Activated CD4-positive, alpha-beta T cell treated with anti-CD3 and anti-CD28 coated beads for 36 hours (primary cell): Measurements from ENCODE around the gene CORO7. TPM values are rescaled to one million over a fixed set of nuclear protein-coding genes. Genes with fewer than 3 reads are reported as not detected.
"Not testable (repeated sequence)": the region's sequence is repeated elsewhere in the genome, so short reads cannot be mapped to it uniquely, and the experiment has no call there.

Experiments used
- ATAC-seq: fragments of 200-7000 bp; cut with Tn5 transposase; one replicate; pipeline ENCODE4 v1.10.0; 2021; ENCODE audit warnings: mild to moderate bottlenecking, moderate library complexity
- CTCF ChIA-PET: fragments of 350-600 bp; sonication (Branson Sonifier 250); formaldehyde crosslinking; loops from one replicate; lab custom pipeline; 2021; ENCODE audit warnings: antibody characterized with exemption; lab: Charles Lee
- POLR2A ChIA-PET: fragments of 350-600 bp; sonication (Branson Sonifier 250); formaldehyde crosslinking; loops from one replicate; lab custom pipeline; 2021; ENCODE audit warnings: antibody characterized with exemption, inconsistent platforms; lab: Charles Lee
- DNase-seq: peaks from one replicate; pipeline ENCODE4 v3.0.0-alpha.2; 2020
- H3K27ac Mint-ChIP-seq: one replicate; pipeline ENCODE4 v1.8.0; 2021; ENCODE audit warnings: mixed read lengths
- H3K27me3 Mint-ChIP-seq: one replicate; pipeline ENCODE4 v1.8.0; 2021; ENCODE audit warnings: mixed read lengths
- H3K36me3 Mint-ChIP-seq: one replicate; pipeline ENCODE4 v1.8.0; 2021; ENCODE audit warnings: low read depth, mixed read lengths
- H3K4me1 Mint-ChIP-seq: one replicate; pipeline ENCODE4 v1.8.0; 2021; ENCODE audit warnings: mixed read lengths
- H3K4me3 Mint-ChIP-seq: one replicate; pipeline ENCODE4 v1.8.0; 2021; ENCODE audit warnings: mild to moderate bottlenecking, moderate library complexity, mixed read lengths
- H3K9me3 Mint-ChIP-seq: one replicate; pipeline ENCODE4 v1.8.0; 2021; ENCODE audit warnings: low read depth, mixed read lengths
- intact Hi-C, 2 experiments: fragments of 100-400 bp; cut with DNase I in 1 of 2; cut with micrococcal nuclease in 1 of 2; formaldehyde crosslinking; loops; one replicate each; pipeline versions ENCODE4 v1.14.2 to v1.15.1; 2022 to 2024; cut with DNase I, micrococcal nuclease
- total RNA-seq, 2 experiments: library from RNA; stranded (reverse); gene quantifications; one replicate each; pipeline ENCODE4 v1.2.3, GENCODE V29; 2021

CORO7 gene
- total RNA-seq, 2 experiments from 2014 or later, result 65.0 to 67.1 TPM

DNA sequence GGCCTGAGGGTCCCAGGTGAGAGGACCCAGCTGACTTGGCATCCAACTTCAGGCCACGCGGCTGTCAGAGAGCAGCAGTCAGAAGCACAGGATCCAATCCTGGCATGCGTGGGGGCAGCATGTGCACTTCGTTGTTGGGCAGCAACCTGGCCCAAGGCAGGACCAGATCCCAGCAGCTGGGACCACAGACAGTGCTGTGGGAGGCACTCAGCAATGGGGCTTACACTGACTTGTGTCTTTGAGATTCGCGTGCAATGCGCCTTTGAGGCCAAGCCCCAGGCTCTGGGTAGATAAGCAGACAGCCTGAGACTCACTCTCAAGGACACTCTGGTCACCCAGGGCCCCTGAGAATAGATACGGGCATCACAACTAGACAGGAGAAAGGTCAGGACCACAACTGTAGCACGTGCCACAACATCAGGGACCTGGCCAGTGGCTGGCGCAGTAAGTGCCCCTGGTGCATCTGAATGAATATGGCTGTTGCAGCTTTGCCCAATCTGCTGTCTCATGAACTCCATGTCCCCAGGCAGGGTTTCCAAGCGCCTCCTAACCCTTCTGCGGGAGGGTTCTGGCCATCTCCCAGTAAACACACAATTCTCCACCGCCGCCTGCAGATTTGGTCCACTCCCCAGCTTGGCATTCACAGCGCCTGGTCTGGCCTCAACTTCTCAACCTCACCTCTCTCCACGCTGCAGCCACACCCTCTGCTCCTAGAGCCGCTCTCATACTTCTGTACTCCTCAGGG lies 68.5 kb downstream of the CORO7 start:
- CTCF ChIA-PET, result interaction anchor here (0.6 kb wide), 1 partner anchor 213 kb away, joined by 3 read pairs; no protein-coding TSS in a partner anchor
- H3K27ac Mint-ChIP-seq, result no peak overlapping the region
- POLR2A ChIA-PET, result interaction anchor here (0.6 kb wide), 1 partner anchor 18 kb away, joined by 3 read pairs; no protein-coding TSS in a partner anchor
- intact Hi-C loops, result no loop called here
- ATAC-seq, result no peak
- H3K4me1 Mint-ChIP-seq, result peaks cover 20% of the 10 kb centered on the region
- DNase-seq, result no peak
- no peak overlapping the region for H3K4me3 Mint-ChIP-seq
- peaks cover 7% of the 10 kb centered on the region for H3K36me3 Mint-ChIP-seq
- H3K9me3 Mint-ChIP-seq, result no peaks in the 10 kb centered on the region
- H3K27me3 Mint-ChIP-seq, result no peaks in the 10 kb centered on the region

- CTCF ChIA-PET, result interaction anchor here (1.3 to 1.6 kb wide), 2 partner anchors 17 to 74 kb away, joined by 3 to 5 read pairs; no protein-coding TSS in a partner anchor
- Mint-ChIP-seq H3K36me3 (peaks cover 7% of the 10 kb centered on the region), H3K4me3 (no peak overlapping the region), H3K27me3 (no peaks in the 10 kb centered on the region), H3K4me1 (peaks cover 20% of the 10 kb centered on the region), H3K27ac (no peak overlapping the region), H3K9me3 (no peaks in the 10 kb centered on the region)
- POLR2A ChIA-PET, result interaction anchor here (0.6 kb wide), 1 partner anchor 17 kb away, joined by 3 read pairs; no protein-coding TSS in a partner anchor
- DNase-seq, result no peak
- no peak for ATAC-seq
- intact Hi-C loops, result no loop called here
These were observed 69.4 kb downstream of the CORO7 start for GRCh38 chr16:4347010-4347409.

DNA sequence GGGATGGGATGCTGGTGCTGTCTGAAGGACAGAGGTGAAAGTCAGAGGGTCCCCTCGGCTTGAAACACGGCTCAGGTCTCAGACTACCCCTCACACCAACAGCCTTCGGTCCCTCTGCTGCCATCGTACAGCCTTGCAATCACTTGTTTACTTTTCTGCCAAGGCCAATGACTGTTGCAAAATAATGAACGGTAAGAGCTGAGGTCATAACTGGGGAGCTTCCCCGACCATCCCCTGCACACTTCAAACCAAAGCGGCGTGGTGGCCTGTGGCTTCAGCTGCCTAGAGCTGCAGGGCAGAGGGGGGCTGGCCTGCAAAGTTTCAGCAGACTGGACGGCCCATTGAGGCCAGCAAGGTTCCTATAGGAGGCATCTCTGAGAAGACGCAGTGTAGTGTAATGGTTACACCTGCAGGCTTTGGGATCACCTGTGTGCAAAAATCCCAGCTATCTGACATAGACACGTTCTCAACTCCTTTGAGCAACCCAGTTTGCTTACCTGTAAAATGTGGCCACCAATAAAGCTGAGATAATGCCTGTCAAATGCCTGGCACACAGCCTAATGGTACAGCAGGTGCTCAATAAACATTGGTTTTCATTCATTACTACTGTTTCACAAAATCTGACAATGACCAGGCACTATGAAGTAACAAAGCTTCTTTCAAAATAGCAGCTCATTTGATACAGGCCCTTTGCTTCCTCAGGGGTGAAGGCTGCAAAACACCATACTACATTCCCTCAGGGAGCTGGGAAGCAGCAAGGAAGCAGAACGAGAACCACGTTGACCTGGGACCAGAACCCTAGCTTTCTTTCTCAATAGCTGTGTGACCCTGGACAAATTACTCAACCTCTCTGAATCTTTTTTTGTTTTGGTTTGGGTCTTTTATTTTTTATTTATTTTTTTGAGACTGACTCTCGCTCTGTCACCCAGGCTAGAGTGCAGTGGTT lies 70.3 kb downstream of the CORO7 start:
- H3K9me3 Mint-ChIP-seq, result no peaks in the 10 kb centered on the region
- H3K36me3 Mint-ChIP-seq, result peaks cover 7% of the 10 kb centered on the region
- ATAC-seq, result no peak
- H3K4me3 Mint-ChIP-seq, result no peak overlapping the region
- ChIA-PET CTCF (interaction anchor here (0.6 to 1.6 kb wide), 5 partner anchors 16 to 73 kb away, joined by 3 to 5 read pairs (median 3); no protein-coding TSS in a partner anchor), POLR2A (interaction anchor here (1.1 kb wide), 1 partner anchor 9 kb away, joined by 7 read pairs; no protein-coding TSS in a partner anchor)
- no peak for DNase-seq
- H3K4me1 Mint-ChIP-seq, result peaks cover 13% of the 10 kb centered on the region
- intact Hi-C loops, result no loop called here
- no peaks in the 10 kb centered on the region for H3K27me3 Mint-ChIP-seq
- no peak overlapping the region for H3K27ac Mint-ChIP-seq

GRCh38 chr16:4344983-4345835 lies 71.2 kb downstream of the CORO7 start:
- no peak for ATAC-seq
- no peak overlapping the region for H3K27ac Mint-ChIP-seq

DNA sequence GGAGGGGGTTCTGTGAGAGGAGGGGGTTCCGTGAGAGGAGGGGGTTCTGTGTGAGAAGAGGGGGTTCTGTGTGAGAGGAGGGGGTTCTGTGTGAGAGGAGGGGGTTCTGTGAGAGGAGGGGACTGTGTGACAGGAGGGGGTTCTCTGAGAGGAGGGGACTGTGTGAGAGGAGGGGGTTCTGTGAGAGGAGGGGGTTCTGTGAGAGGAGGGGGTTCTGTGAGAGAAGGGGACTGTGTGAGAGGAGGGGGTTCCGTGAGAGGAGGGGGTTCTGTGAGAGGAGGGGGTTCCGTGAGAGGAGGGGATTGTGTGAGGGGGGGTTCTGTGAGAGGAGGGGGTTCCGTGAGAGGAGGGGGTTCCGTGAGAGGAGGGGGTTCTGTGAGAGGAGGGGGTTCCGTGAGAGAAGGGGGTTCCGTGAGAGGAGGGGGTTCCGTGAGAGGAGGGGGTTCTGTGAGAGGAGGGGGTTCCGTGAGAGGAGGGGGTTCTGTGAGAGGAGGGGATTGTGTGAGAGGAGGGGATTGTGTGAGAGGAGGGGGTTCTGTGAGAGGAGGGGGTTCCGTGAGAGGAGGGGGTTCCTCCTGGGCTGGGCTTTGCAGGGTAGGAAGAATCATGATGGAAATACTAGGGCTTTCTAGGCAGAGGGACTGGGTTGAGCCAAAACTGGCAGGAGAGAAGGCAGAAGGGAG lies 72.0 kb downstream of the CORO7 start:
- ChIA-PET CTCF (interaction anchor here (0.8 kb wide), 1 partner anchor 14 kb away, joined by 3 read pairs; no protein-coding TSS in a partner anchor), POLR2A (interaction anchor here (0.5 kb wide), 1 partner anchor 13 kb away, joined by 3 read pairs; no protein-coding TSS in a partner anchor)
- H3K27ac Mint-ChIP-seq, H3K4me3 Mint-ChIP-seq, DNase-seq, H3K4me1 Mint-ChIP-seq, H3K36me3 Mint-ChIP-seq, intact Hi-C loops, ATAC-seq, H3K9me3 Mint-ChIP-seq, H3K27me3 Mint-ChIP-seq: not testable (repeated sequence)

More at GRCh38 chr16:4344983-4345835, 71.2 kb downstream of the CORO7 start:
- Mint-ChIP-seq H3K27me3 (no peaks in the 10 kb centered on the region), H3K4me3 (no peak overlapping the region), H3K9me3 (no peaks in the 10 kb centered on the region), H3K36me3 (peaks cover 5% of the 10 kb centered on the region), H3K4me1 (peaks cover 13% of the 10 kb centered on the region)
- no peak for DNase-seq
- CTCF ChIA-PET, result interaction anchor here (0.7 to 1.6 kb wide), 4 partner anchors 15 to 72 kb away, joined by 3 to 5 read pairs (median 3); no protein-coding TSS in a partner anchor
- POLR2A ChIA-PET, result interaction anchor here (0.5 to 1.1 kb wide), 2 partner anchors 10 to 13 kb away, joined by 3 to 7 read pairs; no protein-coding TSS in a partner anchor
- intact Hi-C loops, result no loop called here

DNA sequence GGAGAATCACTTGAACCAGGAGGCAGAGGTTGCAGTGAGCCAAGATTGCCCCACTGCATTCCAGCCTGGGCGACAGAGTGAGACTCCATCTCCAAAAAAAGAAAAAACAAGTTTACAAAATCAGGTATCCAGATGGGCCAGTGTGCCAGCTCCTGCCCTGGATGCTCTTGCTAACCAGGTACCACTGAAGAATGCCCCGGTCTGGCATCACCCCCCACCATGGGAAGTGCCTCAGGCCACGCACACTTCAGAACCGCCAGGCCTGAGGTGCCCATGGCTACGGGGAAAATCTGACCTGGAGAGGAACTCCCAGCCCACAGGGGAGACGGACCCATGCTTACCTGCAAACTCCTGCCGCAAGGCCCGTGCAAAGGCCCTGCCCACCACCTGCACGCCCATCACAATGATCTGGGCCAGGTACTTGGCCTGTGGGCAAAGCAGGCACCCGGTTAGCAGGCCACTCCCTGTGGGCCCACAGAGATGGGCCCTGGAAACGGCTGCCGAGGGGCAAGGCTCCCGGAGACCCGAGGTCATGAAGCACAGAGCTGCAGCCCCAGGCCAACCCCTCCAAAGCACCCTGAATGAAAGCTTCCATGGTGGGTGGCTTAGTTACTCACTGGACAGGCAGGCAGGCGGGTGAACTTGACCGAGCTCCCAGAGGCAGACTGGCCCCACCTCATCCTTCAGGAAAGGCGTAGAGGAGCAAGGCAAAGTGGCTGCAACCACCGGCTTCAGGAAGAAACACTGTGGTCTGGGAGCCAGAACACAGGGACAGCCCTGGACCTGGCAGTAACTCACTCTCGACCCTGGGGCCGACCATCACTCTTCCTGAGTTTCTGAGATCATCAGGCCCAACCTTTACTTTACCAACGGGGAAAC lies 73.3 kb downstream of the CORO7 start:
- Mint-ChIP-seq H3K36me3 (peaks cover under 1% of the 10 kb centered on the region), H3K4me3 (no peak overlapping the region), H3K9me3 (no peaks in the 10 kb centered on the region), H3K4me1 (peaks cover 3% of the 10 kb centered on the region), H3K27me3 (no peaks in the 10 kb centered on the region), H3K27ac (no peak overlapping the region)
- intact Hi-C loops, result no loop called here
- CTCF ChIA-PET, result interaction anchor here (0.6 to 0.8 kb wide), 4 partner anchors 13 to 272 kb away, joined by 3 read pairs; partner anchors contain the start of gene UBALD1
- DNase-seq (no peak), ATAC-seq (no peak)
- POLR2A ChIA-PET, result no interaction called here

- no peak for DNase-seq
- ATAC-seq, result no peak
- Mint-ChIP-seq H3K4me1 (no peaks in the 10 kb centered on the region), H3K4me3 (no peak overlapping the region), H3K27me3 (no peaks in the 10 kb centered on the region), H3K36me3 (no peaks in the 10 kb centered on the region), H3K27ac (no peak overlapping the region), H3K9me3 (no peaks in the 10 kb centered on the region)
- intact Hi-C loops, result no loop called here
- ChIA-PET POLR2A (no interaction called here), CTCF (interaction anchor here (1.1 kb wide), 1 partner anchor 61 kb away, joined by 6 read pairs; no protein-coding TSS in a partner anchor)
These were observed 75.1 kb downstream of the CORO7 start for GRCh38 chr16:4341250-4341649.

DNA sequence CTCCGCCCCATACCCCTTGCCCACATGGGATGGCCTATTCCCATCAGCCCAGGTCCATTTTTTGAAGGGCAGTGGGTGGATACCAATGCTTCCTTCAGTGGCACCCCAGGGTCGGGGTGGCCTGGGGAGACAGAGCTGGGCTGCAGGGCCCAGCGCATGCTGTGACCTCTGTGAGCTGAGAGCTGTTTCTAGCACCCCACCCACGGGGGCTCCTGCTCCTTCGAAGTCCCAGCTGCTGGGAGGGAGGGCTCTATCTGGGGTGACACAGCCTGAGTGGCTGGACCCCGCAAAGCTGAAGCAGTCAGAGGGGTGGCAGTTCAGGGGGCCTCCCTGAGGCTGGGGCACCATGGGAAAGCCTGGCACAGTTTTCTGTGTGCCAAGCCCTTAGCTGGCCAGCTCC lies 76.0 kb downstream of the CORO7 start:
- ChIA-PET POLR2A (no interaction called here), CTCF (interaction anchor here (0.5 to 1.1 kb wide), 2 partner anchors 62 to 497 kb away, joined by 3 to 6 read pairs; no protein-coding TSS in a partner anchor)
- H3K9me3 Mint-ChIP-seq, result no peaks in the 10 kb centered on the region
- H3K4me3 Mint-ChIP-seq, result no peak overlapping the region
- no peak for ATAC-seq
- intact Hi-C loops, result no loop called here
- no peaks in the 10 kb centered on the region for H3K4me1 Mint-ChIP-seq
- no peaks in the 10 kb centered on the region for H3K36me3 Mint-ChIP-seq
- DNase-seq, result no peak
- no peak overlapping the region for H3K27ac Mint-ChIP-seq
- no peaks in the 10 kb centered on the region for H3K27me3 Mint-ChIP-seq

- Mint-ChIP-seq H3K27me3 (no peaks in the 10 kb centered on the region), H3K9me3 (no peaks in the 10 kb centered on the region), H3K27ac (no peak overlapping the region), H3K36me3 (no peaks in the 10 kb centered on the region), H3K4me3 (no peak overlapping the region), H3K4me1 (no peaks in the 10 kb centered on the region)
- DNase-seq, result no peak
- no peak for ATAC-seq
- ChIA-PET CTCF (interaction anchor here (0.5 to 0.7 kb wide), 2 partner anchors 29 to 496 kb away, joined by 3 read pairs; no protein-coding TSS in a partner anchor), POLR2A (no interaction called here)
- intact Hi-C loops, result no loop called here
These were observed 76.5 kb downstream of the CORO7 start for GRCh38 chr16:4339909-4340308.
